Sigmoid colon (tissue), 7 donors: ENCODE results near the gene EHD4. TPM values are rescaled to one million over a fixed set of nuclear protein-coding genes. Genes with fewer than 3 reads are reported as not detected.

ENCODE experiments used
- DNase-seq: peaks from one replicate; pipeline ENCODE4 v3.0.0-alpha.2; 2019
- H3K27ac ChIP-seq, 4 donors: fragments of 200-600 bp; sonication (generic); one replicate each; pipeline ENCODE4 v1.5.1; 2016 to 2019; ENCODE audit warnings: mild to moderate bottlenecking in 1 of 4
- H3K27me3 ChIP-seq, 3 donors: fragments of 200-600 bp; sonication (generic); one replicate each; pipeline ENCODE4 v1.5.1; 2019; ENCODE audit warnings: mild to moderate bottlenecking in 1 of 3
- H3K36me3 ChIP-seq, 4 donors: fragments of 200-600 bp; sonication (generic); one replicate each; pipeline ENCODE4 v1.5.1; 2016 to 2019
- H3K4me1 ChIP-seq, 4 donors: fragments of 200-600 bp; sonication (generic); one replicate each; pipeline ENCODE4 v1.5.1; 2017 to 2019
- H3K4me3 ChIP-seq, 4 donors: fragments of 200-600 bp; sonication (generic); one replicate each; pipeline ENCODE4 v1.5.1; 2017 to 2019; ENCODE audit warnings: mild to moderate bottlenecking in 2 of 4, moderate library complexity in 1 of 4
- H3K9me3 ChIP-seq, 4 donors: fragments of 200-600 bp in 3 of 4; sonication (generic) in 3 of 4; one replicate each; pipeline versions ENCODE4 v1.5.1 to v1.6.1; 2013 to 2019
- EP300 ChIP-seq, 4 donors: sonication (generic); formaldehyde crosslinking; IDR thresholded peaks; one replicate each; pipeline ENCODE4 v1.6.1; 2017; ENCODE audit warnings: antibody characterized with exemption in 4 of 4
- POLR2A ChIP-seq, 2 donors: fragments of 450-650 bp; IDR thresholded peaks; one replicate each; pipeline ENCODE4 v1.6.1; 2016; ENCODE audit warnings: antibody characterized with exemption in 2 of 2, mild to moderate bottlenecking in 2 of 2, moderate library complexity in 2 of 2
- POLR2AphosphoS5 ChIP-seq, 4 donors: sonication (generic); formaldehyde crosslinking; IDR thresholded peaks; one replicate each; pipeline ENCODE4 v1.6.1; 2017; ENCODE audit warnings: antibody characterized with exemption in 4 of 4
- WGBS, 2 donors: extraction: QIAGEN DNeasy Blood & Tissue Kit; methylation state at CpG; one replicate each; pipeline ENCODE4 v1.1.7; 2013; 5-methylcytosine and 5-hydroxymethylcytosine counted together
- intact Hi-C: fragments of 100-400 bp; cut with DNase I; formaldehyde crosslinking; loops from one replicate; pipeline ENCODE4 v1.15.1; 2023
- polyA plus RNA-seq, 3 donors: library from polyadenylated mRNA; stranded (reverse); fragments of 200-250 nt; gene quantifications; one replicate each; pipeline ENCODE4 v1.2.3, GENCODE V29; 2013
- total RNA-seq, 4 donors: library from RNA; depleted of rRNA; stranded (reverse); fragments of >200 nt; gene quantifications; one replicate each; pipeline ENCODE4 v1.1.0, GENCODE V29; 2016
- TF ChIP-seq, protein P1 (sequence below), 4 experiments: fragments of 450-650 bp in 3 of 4; fragments of 200-600 bp in 1 of 4; IDR thresholded peaks; one replicate each; pipeline ENCODE4 v1.5.1; 2016 to 2019; ENCODE audit warnings: antibody characterized with exemption in 4 of 4, mild to moderate bottlenecking in 3 of 4, moderate library complexity in 2 of 4
- donor health status: healthy with polysubstance abuse.
- donor health status: Bipolar disorder and iron deficiency.
- donor health status: healthy.

The EHD4 gene
- total and polyA plus RNA-seq, 7 donors = 8.9 to 37.0 (median 13.0) TPM

DNA sequence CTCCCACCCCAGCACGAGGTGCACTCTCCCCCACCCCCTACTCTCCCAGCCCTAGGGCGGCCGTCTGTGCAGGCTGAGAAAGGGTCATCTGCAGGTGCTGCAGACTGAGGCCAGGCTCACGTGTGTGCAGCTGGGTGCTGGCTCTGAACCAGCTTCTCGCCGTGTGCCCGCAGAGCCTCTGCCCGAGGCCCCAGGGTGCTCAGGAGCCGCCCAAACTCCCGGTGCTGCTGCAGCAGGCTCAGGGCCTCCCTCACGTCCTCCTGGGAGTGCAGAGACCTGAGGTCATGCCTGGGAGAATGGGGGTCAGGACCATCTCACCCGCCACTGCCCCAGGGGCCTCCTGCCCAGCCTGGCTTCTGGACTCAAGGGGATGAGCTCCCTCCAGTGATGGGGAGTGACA lies 95.7 kb downstream of the EHD4 start:
- intact Hi-C loops = no loop called here
- Histone ChIP-seq H3K36me3 (no peaks in the 10 kb centered on the region), H3K9me3 (no peaks in the 10 kb centered on the region), H3K4me1 (peaks cover 0 to 5% (median 3%) of the 10 kb centered on the region in 4 donors), H3K27me3 (peaks cover 0 to 27% (median 3%) of the 10 kb centered on the region in 3 donors), H3K27ac (no peak overlapping the region), H3K4me3 (no peak overlapping the region)
- no peak for DNase-seq
- 52 to 75% methylated on average over 12 of the region's 12 CpGs for WGBS, 2 donors
- no peak for TF ChIP-seq POLR2AphosphoS5 (IDR thresholded peaks at IDR 0.05)
- TF ChIP-seq POLR2A (IDR thresholded peaks at IDR 0.05) = no peak

DNA sequence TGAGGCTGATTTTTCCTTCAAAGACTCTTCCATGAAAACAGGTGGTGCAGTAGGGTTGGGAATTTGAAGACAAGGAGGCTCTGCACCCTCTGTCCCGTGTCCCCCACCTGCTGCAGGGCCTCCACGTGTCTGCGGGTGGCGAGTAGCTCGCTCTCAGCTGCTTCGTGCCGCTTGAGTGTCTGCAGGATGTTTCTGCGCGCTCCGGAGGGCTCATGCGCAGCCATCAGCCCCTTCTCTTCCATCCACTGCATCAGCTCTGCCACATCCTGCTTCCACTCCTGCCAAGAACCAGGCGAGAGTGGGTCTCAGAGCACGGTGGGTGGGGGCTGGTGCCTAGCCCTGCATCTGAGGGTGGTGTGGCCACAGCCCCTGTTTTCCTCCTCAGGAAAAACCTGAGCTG lies 96.3 kb downstream of the EHD4 start:
- Histone ChIP-seq H3K4me1 (no peaks in the 10 kb centered on the region), H3K27ac (no peak overlapping the region), H3K27me3 (peaks cover 0 to 20% (median 0%) of the 10 kb centered on the region in 3 donors), H3K4me3 (no peak overlapping the region), H3K9me3 (no peaks in the 10 kb centered on the region), H3K36me3 (no peaks in the 10 kb centered on the region)
- WGBS, 2 donors = 77 to 85% methylated on average over 13 of the region's 13 CpGs
- no peak for DNase-seq
- TF ChIP-seq POLR2A (IDR thresholded peaks at IDR 0.05) (no peak), EP300 (IDR thresholded peaks at IDR 0.05) (no peak), POLR2AphosphoS5 (IDR thresholded peaks at IDR 0.05) (no peak)
- TF ChIP-seq, protein P1, sequence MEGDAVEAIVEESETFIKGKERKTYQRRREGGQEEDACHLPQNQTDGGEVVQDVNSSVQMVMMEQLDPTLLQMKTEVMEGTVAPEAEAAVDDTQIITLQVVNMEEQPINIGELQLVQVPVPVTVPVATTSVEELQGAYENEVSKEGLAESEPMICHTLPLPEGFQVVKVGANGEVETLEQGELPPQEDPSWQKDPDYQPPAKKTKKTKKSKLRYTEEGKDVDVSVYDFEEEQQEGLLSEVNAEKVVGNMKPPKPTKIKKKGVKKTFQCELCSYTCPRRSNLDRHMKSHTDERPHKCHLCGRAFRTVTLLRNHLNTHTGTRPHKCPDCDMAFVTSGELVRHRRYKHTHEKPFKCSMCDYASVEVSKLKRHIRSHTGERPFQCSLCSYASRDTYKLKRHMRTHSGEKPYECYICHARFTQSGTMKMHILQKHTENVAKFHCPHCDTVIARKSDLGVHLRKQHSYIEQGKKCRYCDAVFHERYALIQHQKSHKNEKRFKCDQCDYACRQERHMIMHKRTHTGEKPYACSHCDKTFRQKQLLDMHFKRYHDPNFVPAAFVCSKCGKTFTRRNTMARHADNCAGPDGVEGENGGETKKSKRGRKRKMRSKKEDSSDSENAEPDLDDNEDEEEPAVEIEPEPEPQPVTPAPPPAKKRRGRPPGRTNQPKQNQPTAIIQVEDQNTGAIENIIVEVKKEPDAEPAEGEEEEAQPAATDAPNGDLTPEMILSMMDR (IDR thresholded peaks at IDR 0.05) = no peak
- intact Hi-C loops = no loop called here

DNA sequence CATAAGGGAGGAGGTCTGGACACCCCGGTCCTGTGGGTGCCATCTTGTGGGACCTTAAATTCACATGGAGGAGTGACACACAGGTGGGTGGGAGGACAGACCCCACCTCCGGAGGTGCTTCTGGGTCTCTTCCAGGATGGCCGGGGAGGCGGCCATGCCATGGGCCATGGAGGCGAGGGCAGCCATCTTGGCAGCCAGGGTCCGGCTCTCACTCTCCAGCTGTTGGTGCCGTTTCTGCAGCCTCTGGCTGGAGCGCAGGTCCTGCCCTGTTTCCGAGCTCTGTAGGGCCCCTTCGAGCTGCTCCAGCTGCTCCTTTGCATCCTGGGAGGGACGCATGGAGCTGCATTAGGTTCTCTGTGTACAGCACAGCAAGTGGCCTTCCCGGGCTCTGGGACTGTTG lies 97.6 kb downstream of the EHD4 start:
- H3K4me1 ChIP-seq = no peaks in the 10 kb centered on the region
- WGBS, 2 donors = 88 to 93% methylated on average over 12 of the region's 12 CpGs
- no peak overlapping the region for H3K4me3 ChIP-seq
- peaks cover 0 to 9% (median 0%) of the 10 kb centered on the region in 3 donors for H3K27me3 ChIP-seq
- DNase-seq = no peak
- H3K27ac ChIP-seq = no peak overlapping the region
- TF ChIP-seq POLR2A (IDR thresholded peaks at IDR 0.05) (no peak), POLR2AphosphoS5 (IDR thresholded peaks at IDR 0.05) (no peak), EP300 (IDR thresholded peaks at IDR 0.05) (no peak)
- TF ChIP-seq, protein P1 (IDR thresholded peaks at IDR 0.05) = no peak
- intact Hi-C loops = no loop called here
- H3K9me3 ChIP-seq = no peaks in the 10 kb centered on the region
- no peaks in the 10 kb centered on the region for H3K36me3 ChIP-seq

DNA sequence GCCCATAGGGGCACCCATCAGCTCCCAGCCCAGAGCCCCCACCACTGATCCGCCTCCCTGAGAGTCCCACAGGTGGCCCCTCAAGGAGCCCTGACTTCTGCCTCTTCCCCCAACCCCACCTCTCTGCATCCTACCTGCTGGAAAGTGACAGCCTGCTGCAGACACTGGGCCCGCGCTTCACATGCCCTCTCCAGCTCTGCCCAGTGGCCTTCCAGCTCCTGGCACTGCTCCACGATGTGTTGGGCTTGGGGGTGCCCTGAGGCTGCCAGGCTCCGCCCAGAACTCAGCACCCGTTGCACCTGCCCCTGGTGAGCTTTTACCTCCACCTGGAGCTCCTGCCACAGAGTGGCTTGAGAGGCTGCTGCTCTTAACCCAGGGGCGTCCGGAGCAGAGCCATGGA lies 98.6 kb downstream of the EHD4 start:
- Histone ChIP-seq H3K4me1 (no peaks in the 10 kb centered on the region), H3K36me3 (no peaks in the 10 kb centered on the region), H3K9me3 (no peaks in the 10 kb centered on the region), H3K4me3 (no peak overlapping the region), H3K27ac (no peak overlapping the region), H3K27me3 (no peaks in the 10 kb centered on the region)
- 68 to 87% methylated on average over 8 of the region's 8 CpGs for WGBS, 2 donors
- TF ChIP-seq POLR2A (IDR thresholded peaks at IDR 0.05) = no peak
- TF ChIP-seq, protein P1 (IDR thresholded peaks at IDR 0.05) = no peak
- TF ChIP-seq POLR2AphosphoS5 (IDR thresholded peaks at IDR 0.05) = no peak
- intact Hi-C loops = no loop called here
- no peak for DNase-seq

DNA sequence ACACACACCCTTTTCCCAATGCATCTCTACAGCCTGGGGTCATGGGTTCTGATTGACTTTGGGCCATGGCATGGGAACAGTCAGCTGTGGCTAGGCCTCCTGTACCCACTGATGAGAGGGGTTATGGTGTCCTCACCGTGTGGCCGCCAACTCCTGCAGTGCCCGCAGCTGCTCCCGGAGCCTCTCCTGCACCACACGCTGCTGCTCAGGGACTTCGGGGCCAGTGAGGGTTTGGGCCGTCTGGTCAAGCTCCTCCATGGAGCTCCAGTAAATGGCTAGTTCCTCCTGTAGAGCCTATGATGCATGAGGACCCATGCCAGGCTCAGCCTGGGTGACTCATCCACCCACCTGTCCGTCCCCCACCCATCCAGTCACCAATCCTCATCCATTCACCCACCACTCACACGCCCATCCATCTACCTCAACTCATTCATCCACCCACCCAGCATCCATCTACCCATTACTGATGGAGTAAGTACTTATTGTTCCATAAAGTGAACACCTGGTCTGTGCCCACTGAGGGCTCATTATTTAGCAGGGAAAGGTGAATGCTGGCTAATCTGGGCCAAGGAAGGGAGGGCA lies 100.1 kb downstream of the EHD4 start:
- Histone ChIP-seq H3K27me3 (no peaks in the 10 kb centered on the region), H3K4me1 (no peaks in the 10 kb centered on the region), H3K27ac (no peak overlapping the region), H3K4me3 (no peak overlapping the region), H3K9me3 (no peaks in the 10 kb centered on the region), H3K36me3 (no peaks in the 10 kb centered on the region)
- intact Hi-C loops = no loop called here
- 91 to 94% methylated on average over 9 of the region's 9 CpGs for WGBS, 2 donors
- no peak for DNase-seq
- TF ChIP-seq EP300 (IDR thresholded peaks at IDR 0.05) = no peak
- no peak for TF ChIP-seq POLR2A (IDR thresholded peaks at IDR 0.05)
